HUES64 (cell line): Measurements from ENCODE around the gene LMO7.

Experiments used
- H3K27ac ChIP-seq: 2 replicates; pipeline ENCODE4 v1.7.0; 2013; ENCODE audit warnings: low read depth, low read length, inconsistent platforms
- H3K27me3 ChIP-seq: 2 replicates; pipeline ENCODE4 v1.6.1; 2013; ENCODE audit warnings: mild to moderate bottlenecking, low read length; ENCODE audit not compliant: insufficient read depth
- H3K36me3 ChIP-seq: 2 replicates; pipeline ENCODE4 v1.6.1; 2013; ENCODE audit warnings: mild to moderate bottlenecking, low read length; ENCODE audit not compliant: insufficient read depth
- H3K4me1 ChIP-seq: 2 replicates; pipeline ENCODE4 v1.6.1; 2013; ENCODE audit warnings: mild to moderate bottlenecking, low read length, moderate library complexity; ENCODE audit not compliant: insufficient read depth
- H3K4me3 ChIP-seq: 2 replicates; pipeline ENCODE4 v1.5.1; 2013; ENCODE audit warnings: mild to moderate bottlenecking, low read length, moderate library complexity
- H3K9ac ChIP-seq: 2 replicates; pipeline ENCODE4 v1.6.1; 2013; ENCODE audit warnings: mild to moderate bottlenecking, low read depth, low read length
- H3K9me3 ChIP-seq: 2 replicates; pipeline ENCODE4 v1.6.1; 2013; ENCODE audit warnings: low read depth, low read length; ENCODE audit not compliant: insufficient read depth
- WGBS: fragments of 150-250, 120-280 bp; methylation state at CpG from one replicate; pipeline ENCODE4 v1.1.7; 2013; ENCODE audit warnings: missing lambda C conversion rate; 5-methylcytosine and 5-hydroxymethylcytosine counted together

The LMO7 gene

DNA sequence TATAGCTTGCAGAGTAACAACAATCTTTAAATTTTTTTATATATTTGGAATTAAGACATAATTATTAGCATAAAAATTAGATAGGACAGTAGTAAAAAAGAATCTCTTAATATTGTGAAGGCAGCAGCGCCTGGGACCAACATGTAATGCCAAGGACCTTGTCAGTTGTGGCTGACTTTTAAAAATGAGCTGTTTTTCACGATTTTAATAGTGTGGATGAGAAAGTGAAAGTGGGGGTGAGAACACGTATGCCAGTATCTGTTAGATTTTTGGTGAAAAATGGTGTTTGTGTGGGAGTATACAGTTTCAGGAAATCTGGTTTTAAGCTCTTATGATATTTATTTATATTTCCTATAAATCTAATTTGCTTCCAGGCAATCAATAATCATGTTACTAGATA, 125.2 kb downstream of the LMO7 start:
- no peaks in the 10 kb centered on the region for H3K9me3 ChIP-seq
- H3K4me3 ChIP-seq, result no peak overlapping the region
- H3K27me3 ChIP-seq, result no peaks in the 10 kb centered on the region
- WGBS, result 93% methylated on average over 3 of the region's 3 CpGs
- H3K4me1 ChIP-seq, result no peaks in the 10 kb centered on the region
- H3K27ac ChIP-seq, result no peak overlapping the region
- no peaks in the 10 kb centered on the region for H3K36me3 ChIP-seq
- no peak overlapping the region for H3K9ac ChIP-seq

GRCh38 chr13:75762076-75762937, 126.2 kb downstream of the LMO7 start:
- Histone ChIP-seq H3K4me1 (no peaks in the 10 kb centered on the region), H3K36me3 (no peaks in the 10 kb centered on the region), H3K27ac (no peak overlapping the region), H3K4me3 (no peak overlapping the region), H3K9me3 (no peaks in the 10 kb centered on the region), H3K27me3 (no peaks in the 10 kb centered on the region), H3K9ac (no peak overlapping the region)
- WGBS, result 97% methylated on average over 5 of the region's 7 CpGs

- no peak overlapping the region for H3K27ac ChIP-seq
- H3K27me3 ChIP-seq, result no peaks in the 10 kb centered on the region
- WGBS, result 96% methylated on average over 1 of the region's 2 CpGs
- no peak overlapping the region for H3K4me3 ChIP-seq
- H3K9ac ChIP-seq, result no peak overlapping the region
- no peaks in the 10 kb centered on the region for H3K4me1 ChIP-seq
- no peaks in the 10 kb centered on the region for H3K9me3 ChIP-seq
- no peaks in the 10 kb centered on the region for H3K36me3 ChIP-seq
These were observed 126.8 kb downstream of the LMO7 start for GRCh38 chr13:75762955-75763354.

DNA sequence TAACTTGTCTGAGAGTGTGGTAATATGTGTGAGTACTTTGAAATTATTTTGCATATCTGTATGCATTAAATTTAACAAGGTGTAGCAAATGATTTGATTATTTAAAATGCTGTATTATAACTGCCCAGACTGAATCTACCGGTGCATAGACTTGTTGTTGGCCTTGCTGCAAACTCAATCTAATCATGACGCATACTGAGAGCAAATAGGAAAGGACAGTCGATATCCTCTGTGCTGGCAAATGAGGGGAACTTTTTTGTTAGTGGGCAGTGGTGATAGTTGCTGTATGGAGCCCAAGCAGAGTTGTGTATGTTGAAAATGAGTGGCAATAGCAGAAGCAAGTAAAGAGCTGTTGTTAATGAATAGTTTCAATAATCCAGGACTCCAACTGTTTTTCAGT, 127.4 kb downstream of the LMO7 start:
- no peak overlapping the region for H3K9ac ChIP-seq
- no peak overlapping the region for H3K4me3 ChIP-seq
- H3K27ac ChIP-seq, result no peak overlapping the region
- H3K36me3 ChIP-seq, result no peaks in the 10 kb centered on the region
- no peaks in the 10 kb centered on the region for H3K4me1 ChIP-seq
- WGBS, result 97% methylated on average over 3 of the region's 3 CpGs
- no peaks in the 10 kb centered on the region for H3K9me3 ChIP-seq
- no peaks in the 10 kb centered on the region for H3K27me3 ChIP-seq

DNA sequence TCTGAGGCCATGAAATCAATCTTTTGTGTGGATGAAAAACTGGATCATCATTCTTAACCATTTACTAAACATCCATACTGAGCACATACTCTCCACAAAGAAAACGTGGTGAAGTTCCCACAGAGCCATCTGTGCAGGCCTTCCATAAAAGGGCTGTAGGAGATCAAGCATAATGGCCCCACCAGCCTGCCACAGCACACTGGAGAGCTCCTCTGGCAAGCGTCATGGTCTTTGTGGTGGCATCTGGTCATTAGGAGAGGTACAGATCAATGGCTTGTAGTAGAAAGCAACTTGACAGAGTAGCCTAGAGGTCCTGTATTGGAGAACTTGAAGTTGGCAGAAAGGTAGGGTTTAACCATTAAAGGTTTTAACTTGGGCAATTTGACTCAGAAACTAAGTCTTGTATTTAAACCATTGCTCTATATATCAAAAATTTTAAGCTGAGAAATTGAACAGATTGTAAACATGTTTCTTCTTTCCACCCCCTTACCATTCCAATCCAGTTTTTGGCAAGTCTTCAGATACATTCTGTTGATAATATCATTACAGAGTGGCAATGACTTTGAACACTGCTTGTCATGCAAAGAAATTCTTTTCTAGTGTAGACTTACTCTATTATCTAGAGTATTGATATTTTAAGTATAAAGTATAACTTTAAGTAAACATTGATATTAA, 128.3 kb downstream of the LMO7 start:
- 90% methylated on average over 2 of the region's 2 CpGs for WGBS
- Histone ChIP-seq H3K27ac (no peak overlapping the region), H3K4me3 (no peak overlapping the region), H3K27me3 (no peaks in the 10 kb centered on the region), H3K9ac (no peak overlapping the region), H3K36me3 (no peaks in the 10 kb centered on the region), H3K9me3 (no peaks in the 10 kb centered on the region), H3K4me1 (0 out of 2 replicates have a peak, but pooled peaks cover 4% of the 10 kb centered on the region)

GRCh38 chr13:75764926-75765310, 128.8 kb downstream of the LMO7 start:
- Histone ChIP-seq H3K36me3 (no peaks in the 10 kb centered on the region), H3K4me1 (0 out of 2 replicates have a peak, but pooled peaks cover 4% of the 10 kb centered on the region), H3K27ac (no peak overlapping the region), H3K9ac (no peak overlapping the region), H3K4me3 (no peak overlapping the region), H3K9me3 (no peaks in the 10 kb centered on the region), H3K27me3 (no peaks in the 10 kb centered on the region)
- 95% methylated on average over 1 of the region's 3 CpGs for WGBS

GRCh38 chr13:75766636-75767035, 130.5 kb downstream of the LMO7 start:
- Histone ChIP-seq H3K9me3 (no peaks in the 10 kb centered on the region), H3K9ac (no peak overlapping the region), H3K4me1 (0 out of 2 replicates have a peak, but pooled peaks cover 4% of the 10 kb centered on the region), H3K27ac (no peak overlapping the region), H3K27me3 (no peaks in the 10 kb centered on the region), H3K4me3 (no peak overlapping the region), H3K36me3 (no peaks in the 10 kb centered on the region)
- WGBS, result 92% methylated on average over 2 of the region's 2 CpGs

DNA sequence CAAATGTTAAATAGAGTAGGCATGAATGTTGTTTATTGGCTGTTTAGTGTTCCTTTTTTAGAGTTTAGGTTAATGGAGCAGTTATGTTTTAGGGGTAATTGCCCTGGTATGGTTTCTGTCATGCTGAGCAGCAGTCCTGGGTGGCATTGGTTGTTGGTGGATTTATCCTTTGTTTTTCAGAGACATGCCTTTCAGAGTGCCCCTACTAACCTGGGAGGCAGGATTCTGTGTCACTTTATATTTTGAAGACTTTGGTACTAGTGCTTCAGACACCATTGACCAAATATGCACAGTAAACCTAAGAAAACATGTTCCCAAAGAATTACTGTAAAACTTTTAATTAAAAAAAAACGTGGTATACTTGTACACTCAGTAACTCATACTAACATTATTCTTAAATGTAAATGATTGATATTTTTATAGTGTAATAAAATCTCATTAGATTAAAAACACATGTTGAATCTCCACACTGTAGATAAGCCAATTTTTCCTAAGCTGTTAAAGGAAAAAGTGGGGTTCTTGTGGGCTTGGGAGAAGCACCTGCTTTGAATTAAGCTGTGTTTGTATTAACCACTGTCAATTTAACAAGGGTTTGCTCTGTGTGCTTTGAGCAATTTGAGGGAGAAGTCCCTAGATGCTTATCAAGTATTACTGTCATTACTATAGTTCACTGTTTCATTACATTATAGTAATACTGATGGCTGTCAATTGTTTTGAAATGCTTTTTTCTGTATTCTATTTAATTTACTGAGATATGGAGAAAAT, 133.2 kb downstream of the LMO7 start:
- no CpG with 5 or more reads among the region's 1 CpG for WGBS
- no peaks in the 10 kb centered on the region for H3K36me3 ChIP-seq
- 0 out of 2 replicates have a peak, but pooled peaks cover 4% of the 10 kb centered on the region for H3K4me1 ChIP-seq
- no peak overlapping the region for H3K27ac ChIP-seq
- H3K27me3 ChIP-seq, result no peaks in the 10 kb centered on the region
- no peaks in the 10 kb centered on the region for H3K9me3 ChIP-seq
- no peak overlapping the region for H3K9ac ChIP-seq
- no peak overlapping the region for H3K4me3 ChIP-seq

DNA sequence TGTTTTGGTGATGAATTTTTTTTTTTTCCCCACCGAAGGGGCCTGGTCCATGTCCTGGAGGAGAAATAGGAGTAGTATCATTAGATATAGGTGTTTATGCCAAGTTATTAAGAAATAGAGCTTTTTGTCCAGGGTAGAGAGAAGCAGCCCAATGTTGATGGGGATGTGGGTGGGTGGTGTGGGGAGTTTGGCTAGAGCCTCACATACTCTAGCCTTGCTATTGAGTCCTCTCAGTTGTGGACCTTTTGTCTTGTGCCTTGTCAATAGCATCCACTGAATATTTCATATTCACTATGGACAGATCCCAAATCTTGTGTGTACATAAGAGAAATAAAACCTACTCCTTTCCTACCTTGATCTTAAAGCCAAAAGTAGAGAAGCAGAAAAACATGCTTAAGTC, 134.0 kb downstream of the LMO7 start:
- H3K4me1 ChIP-seq, result 0 out of 2 replicates have a peak, but pooled peaks cover 4% of the 10 kb centered on the region
- no peak overlapping the region for H3K27ac ChIP-seq
- no peaks in the 10 kb centered on the region for H3K9me3 ChIP-seq
- no peak overlapping the region for H3K9ac ChIP-seq
- 86% methylated on average over 1 of the region's 1 CpG for WGBS
- no peaks in the 10 kb centered on the region for H3K27me3 ChIP-seq
- no peak overlapping the region for H3K4me3 ChIP-seq
- no peaks in the 10 kb centered on the region for H3K36me3 ChIP-seq

DNA sequence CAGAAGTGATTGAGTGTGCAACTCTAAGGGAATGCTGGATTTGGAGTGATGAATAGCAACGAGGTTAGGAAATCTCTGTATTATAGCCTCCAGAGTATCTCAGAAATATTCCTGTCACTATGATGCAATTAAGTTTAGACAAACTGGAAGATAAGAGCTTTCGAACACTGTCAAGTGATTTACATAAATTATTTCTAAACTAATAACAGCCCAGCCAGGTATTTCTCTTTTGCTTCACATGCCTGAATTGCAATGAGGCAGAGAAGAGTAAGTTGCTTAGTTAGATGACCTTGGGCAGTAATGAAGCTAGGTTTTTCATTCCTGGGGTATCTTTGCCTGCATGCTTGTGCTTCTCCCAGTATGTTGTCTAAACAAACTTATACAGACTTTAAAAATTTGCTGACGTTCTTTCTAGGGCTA, 134.5 kb downstream of the LMO7 start:
- H3K27ac ChIP-seq, result no peak overlapping the region
- H3K4me1 ChIP-seq, result 0 out of 2 replicates have a peak, but pooled peaks cover 4% of the 10 kb centered on the region
- no peak overlapping the region for H3K4me3 ChIP-seq
- no peak overlapping the region for H3K9ac ChIP-seq
- no peaks in the 10 kb centered on the region for H3K27me3 ChIP-seq
- H3K36me3 ChIP-seq, result no peaks in the 10 kb centered on the region
- 95% methylated on average over 2 of the region's 3 CpGs for WGBS
- H3K9me3 ChIP-seq, result no peaks in the 10 kb centered on the region

DNA sequence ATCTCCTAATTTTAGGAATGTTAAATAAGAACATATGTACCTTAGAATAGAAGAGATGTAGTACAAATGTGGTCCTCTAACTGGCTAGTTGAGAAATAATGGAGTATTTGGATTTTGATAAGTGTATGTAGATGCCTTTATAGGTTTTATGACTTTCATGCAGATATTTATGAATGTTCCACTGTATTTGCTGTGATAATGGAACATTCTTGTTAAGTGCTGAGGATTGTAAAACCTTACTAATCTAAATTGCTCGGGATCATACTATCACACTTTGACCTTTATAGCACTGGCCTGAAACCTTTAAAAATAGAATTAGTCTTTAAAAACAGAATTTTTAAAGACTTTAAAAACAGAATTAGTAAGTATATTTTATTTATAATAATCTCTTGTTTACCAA, 135.1 kb downstream of the LMO7 start:
- H3K27ac ChIP-seq, result no peak overlapping the region
- H3K27me3 ChIP-seq, result no peaks in the 10 kb centered on the region
- H3K4me3 ChIP-seq, result no peak overlapping the region
- H3K9me3 ChIP-seq, result no peaks in the 10 kb centered on the region
- WGBS, result no CpG with 5 or more reads among the region's 1 CpG
- H3K9ac ChIP-seq, result no peak overlapping the region
- no peaks in the 10 kb centered on the region for H3K36me3 ChIP-seq
- 0 out of 2 replicates have a peak, but pooled peaks cover 4% of the 10 kb centered on the region for H3K4me1 ChIP-seq
